Astrocyte (in vitro differentiated cells and primary cell): ENCODE measurements around the gene DTX2. TPM values are rescaled to one million over a fixed set of nuclear protein-coding genes. Genes with fewer than 3 reads are reported as not detected.
"Not testable (repeated sequence)": the region's sequence is repeated elsewhere in the genome, so short reads cannot be mapped to it uniquely, and the experiment has no call there.

Experiments
- DNase-seq: peaks from one replicate; pipeline ENCODE4 v3.0.0-alpha.2; 2010; ENCODE audit warnings: low read depth
- FAIRE-seq: peaks from 2 replicates; lab custom pipeline; 2011; peaks lifted over from hg19 to GRCh38; lab: Jason Lieb, UNC
- H2AFZ ChIP-seq: 2 replicates; pipeline ENCODE4 v1.6.0; 2012; ENCODE audit warnings: low read depth, low read length, inconsistent platforms
- H3K27ac ChIP-seq: 2 replicates; pipeline ENCODE4 v1.5.1; 2011; ENCODE audit warnings: low read depth, low read length, inconsistent platforms
- H3K27me3 ChIP-seq: 2 replicates; pipeline ENCODE4 v1.6.0; 2011; ENCODE audit warnings: low read length, inconsistent platforms; ENCODE audit not compliant: insufficient read depth
- H3K36me3 ChIP-seq: 2 replicates; pipeline ENCODE4 v1.5.1; 2011; ENCODE audit warnings: low read length, inconsistent platforms; ENCODE audit not compliant: insufficient read depth
- H3K4me1 ChIP-seq: 2 replicates; pipeline ENCODE4 v1.5.1; 2011; ENCODE audit warnings: low read length, inconsistent platforms; ENCODE audit not compliant: insufficient read depth
- H3K4me2 ChIP-seq: 2 replicates; pipeline ENCODE4 v1.6.0; 2012; ENCODE audit warnings: low read length, inconsistent platforms
- H3K4me3 ChIP-seq: 2 replicates; pipeline ENCODE4 v1.5.1; 2011; ENCODE audit warnings: low read depth, mild to moderate bottlenecking, low read length, inconsistent platforms; ENCODE audit not compliant: insufficient read depth
- H3K79me2 ChIP-seq: 2 replicates; pipeline ENCODE4 v1.6.0; 2012; ENCODE audit warnings: mild to moderate bottlenecking, low read length, inconsistent platforms; ENCODE audit not compliant: insufficient read depth
- H3K9ac ChIP-seq: 2 replicates; pipeline ENCODE4 v1.6.0; 2012; ENCODE audit warnings: mild to moderate bottlenecking, low read length, inconsistent platforms
- H3K9me3 ChIP-seq: 2 replicates; pipeline ENCODE4 v1.5.1; 2012; ENCODE audit warnings: low read depth, mild to moderate bottlenecking, low read length, inconsistent platforms; ENCODE audit not compliant: insufficient read depth
- H4K20me1 ChIP-seq: 2 replicates; pipeline ENCODE4 v1.6.0; 2012; ENCODE audit warnings: low read length, inconsistent platforms; ENCODE audit not compliant: insufficient read depth
- H3K27ac Mint-ChIP-seq: one replicate; pipeline ENCODE4 v1.8.0; 2021; ENCODE audit warnings: mild to moderate bottlenecking, mixed read lengths; ENCODE audit not compliant: unreplicated experiment
- H3K27me3 Mint-ChIP-seq: one replicate; pipeline ENCODE4 v1.8.0; 2021; ENCODE audit warnings: low read depth, mixed read lengths; ENCODE audit not compliant: unreplicated experiment
- H3K36me3 Mint-ChIP-seq: one replicate; pipeline ENCODE4 v1.8.0; 2021; ENCODE audit warnings: low read depth, mixed read lengths; ENCODE audit not compliant: unreplicated experiment
- H3K4me1 Mint-ChIP-seq: one replicate; pipeline ENCODE4 v1.8.0; 2021; ENCODE audit warnings: low read depth, mixed read lengths; ENCODE audit not compliant: unreplicated experiment
- H3K4me3 Mint-ChIP-seq: one replicate; pipeline ENCODE4 v1.8.0; 2021; ENCODE audit warnings: mild to moderate bottlenecking, moderate library complexity, mixed read lengths; ENCODE audit not compliant: unreplicated experiment
- H3K9me3 Mint-ChIP-seq: one replicate; pipeline ENCODE4 v1.8.0; 2021; ENCODE audit warnings: mild to moderate bottlenecking, mixed read lengths; ENCODE audit not compliant: unreplicated experiment
- CTCF ChIP-seq: IDR thresholded peaks from 2 replicates; pipeline ENCODE4 v1.5.1; 2011; ENCODE audit warnings: low read depth, mild to moderate bottlenecking, inconsistent platforms, low read length, moderate library complexity; ENCODE audit not compliant: insufficient read depth
- EZH2 ChIP-seq: IDR thresholded peaks from 2 replicates; pipeline ENCODE4 v1.6.1; 2012; ENCODE audit warnings: mild to moderate bottlenecking, low read length, inconsistent platforms; ENCODE audit not compliant: insufficient read depth
- total RNA-seq: library from RNA; stranded (reverse); gene quantifications from 2 replicates; pipeline ENCODE4 v1.2.1, GENCODE V29; 2021

Gene DTX2
- total RNA-seq, 1 donor from 2014 or later, result 19.7 TPM

DNA sequence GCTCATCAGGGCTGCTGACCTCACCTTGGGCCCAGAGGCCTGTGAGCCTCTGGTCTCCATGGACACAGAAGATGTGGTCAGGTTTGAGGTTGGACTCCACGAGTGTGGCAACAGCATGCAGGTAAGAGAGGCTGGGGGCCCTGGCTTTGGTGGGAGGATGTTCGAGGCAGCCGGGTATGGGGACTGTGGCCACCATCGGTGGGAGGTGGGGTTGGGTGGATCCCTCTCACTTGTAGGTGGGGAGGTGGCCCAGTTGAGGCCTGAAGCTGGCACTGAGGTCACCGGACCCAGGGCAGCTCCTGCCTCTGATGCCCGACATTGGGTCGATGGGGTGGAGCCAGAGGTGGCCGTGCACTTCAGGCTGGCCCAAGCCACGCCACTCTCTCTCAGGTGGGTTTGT, 36.4 kb upstream of the DTX2 start:
- Mint-ChIP-seq H3K4me1 (peaks cover 18% of the 10 kb centered on the region), H3K4me3 (peak overlapping the region; percentile 12), H3K36me3 (no peaks in the 10 kb centered on the region), H3K27me3 (no peaks in the 10 kb centered on the region), H3K9me3 (no peaks in the 10 kb centered on the region), H3K27ac (peak overlapping the region; percentile 66)
- Histone ChIP-seq H4K20me1 (no peaks in the 10 kb centered on the region), H3K9me3 (no peaks in the 10 kb centered on the region), H3K4me2 (no peak overlapping the region), H3K4me3 (no peak overlapping the region), H3K27ac (no peak overlapping the region), H3K4me1 (peaks cover 23% of the 10 kb centered on the region), H3K79me2 (no peaks in the 10 kb centered on the region), H3K27me3 (no peaks in the 10 kb centered on the region), H3K9ac (no peak overlapping the region), H3K36me3 (no peaks in the 10 kb centered on the region), H2AFZ (no peak overlapping the region)
- TF ChIP-seq EZH2 (no peak), CTCF (no peak)
- no peak for FAIRE-seq
- DNase-seq, result no peak

DNA sequence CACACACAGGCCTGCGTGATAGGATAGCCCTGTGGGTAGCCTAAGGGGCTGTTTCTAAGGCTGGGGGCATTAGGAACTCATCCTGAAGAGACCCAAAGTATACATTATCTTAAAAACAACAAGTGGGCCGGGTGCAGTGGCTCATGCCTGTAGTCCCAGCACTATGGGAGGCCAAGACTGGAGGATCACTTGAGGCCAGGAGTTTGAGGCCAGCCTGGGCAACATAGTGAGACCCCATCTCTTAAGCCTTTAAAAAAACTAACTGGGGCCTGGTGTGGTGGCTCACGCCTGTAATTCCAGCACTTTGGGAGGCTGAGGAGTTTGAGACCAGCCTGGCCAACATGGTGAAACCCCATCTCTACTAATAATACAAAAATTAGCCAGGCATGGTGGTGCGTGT, 36.0 kb upstream of the DTX2 start:
- H3K27ac Mint-ChIP-seq, result peak overlapping the region; percentile 66
- H3K27me3 Mint-ChIP-seq, H4K20me1 ChIP-seq, H3K9ac ChIP-seq, DNase-seq, H3K36me3 Mint-ChIP-seq, H2AFZ ChIP-seq, H3K4me2 ChIP-seq, FAIRE-seq, H3K4me3 ChIP-seq, H3K27me3 ChIP-seq, H3K9me3 Mint-ChIP-seq, H3K27ac ChIP-seq, H3K4me3 Mint-ChIP-seq, H3K9me3 ChIP-seq, H3K36me3 ChIP-seq, H3K79me2 ChIP-seq: not testable (repeated sequence)
- H3K4me1 Mint-ChIP-seq, result peaks cover 18% of the 10 kb centered on the region
- peaks cover 23% of the 10 kb centered on the region for H3K4me1 ChIP-seq

DNA sequence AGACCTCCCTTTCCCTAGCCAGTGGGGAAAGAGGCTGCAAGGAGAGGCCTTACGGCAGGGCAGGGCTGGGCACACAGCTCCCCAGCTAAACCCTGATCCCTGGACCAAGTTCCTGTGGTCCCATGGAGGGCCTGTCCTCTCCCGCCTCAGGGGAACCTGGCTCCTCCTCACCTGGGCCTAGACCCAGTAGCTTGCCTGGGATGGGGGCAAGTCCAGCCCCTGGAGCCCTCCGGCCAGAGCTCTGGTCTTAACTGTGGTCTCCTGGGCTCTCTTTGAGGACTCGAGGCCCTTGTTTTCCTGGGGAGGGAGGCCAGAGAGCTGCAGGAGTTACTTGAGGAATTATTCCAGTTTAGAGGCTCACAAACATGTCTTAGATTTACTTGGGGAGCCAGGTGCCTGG, 35.3 kb upstream of the DTX2 start:
- H3K36me3 Mint-ChIP-seq, result no peaks in the 10 kb centered on the region
- peaks cover 4% of the 10 kb centered on the region for H3K27me3 Mint-ChIP-seq
- no peak overlapping the region for H3K27ac Mint-ChIP-seq
- Histone ChIP-seq H3K27me3 (no peaks in the 10 kb centered on the region), H3K36me3 (no peaks in the 10 kb centered on the region), H4K20me1 (no peaks in the 10 kb centered on the region), H3K4me1 (peaks cover 17% of the 10 kb centered on the region), H3K79me2 (no peaks in the 10 kb centered on the region), H3K4me3 (no peak overlapping the region), H3K9me3 (no peaks in the 10 kb centered on the region), H3K27ac (no peak overlapping the region), H2AFZ (no peak overlapping the region), H3K9ac (no peak overlapping the region), H3K4me2 (no peak overlapping the region)
- FAIRE-seq, result no peak
- no peaks in the 10 kb centered on the region for H3K9me3 Mint-ChIP-seq
- TF ChIP-seq EZH2, result no peak
- TF ChIP-seq CTCF, result no peak
- DNase-seq, result no peak
- H3K4me1 Mint-ChIP-seq, result peaks cover 16% of the 10 kb centered on the region
- no peak overlapping the region for H3K4me3 Mint-ChIP-seq
